HG03095 (cell line): Measurements from ENCODE around the gene ZNF627.
"Not testable (repeated sequence)": the region's sequence is repeated elsewhere in the genome, so short reads cannot be mapped to it uniquely, and the experiment has no call there.

Experiments
- ATAC-seq: cut with Tn5 transposase; IDR thresholded peaks from one replicate; pipeline ENCODE4 v1.9.1; 2021; ENCODE audit warnings: moderate library complexity; ENCODE audit not compliant: unreplicated experiment

Gene ZNF627

DNA sequence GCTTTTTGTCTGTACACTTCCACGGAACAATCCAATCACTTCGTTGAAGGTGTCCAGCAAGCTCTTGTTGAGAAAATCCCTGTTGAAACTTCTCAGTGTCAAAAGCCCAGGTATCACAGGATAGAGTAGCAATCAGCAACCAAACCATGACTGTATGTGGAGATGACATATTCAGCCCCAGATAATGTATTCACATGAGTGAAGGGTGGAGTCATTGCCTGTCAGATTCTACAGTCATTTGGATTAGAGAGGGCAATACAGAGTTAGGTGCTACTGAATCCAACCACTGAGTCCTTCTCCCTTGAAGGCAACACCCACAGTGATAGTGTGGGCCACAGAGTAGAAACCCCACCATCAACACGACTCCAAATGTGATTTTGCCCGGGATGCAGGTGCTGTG is 23.3 kb downstream of the ZNF627 start:
- ATAC-seq, result no peak

DNA sequence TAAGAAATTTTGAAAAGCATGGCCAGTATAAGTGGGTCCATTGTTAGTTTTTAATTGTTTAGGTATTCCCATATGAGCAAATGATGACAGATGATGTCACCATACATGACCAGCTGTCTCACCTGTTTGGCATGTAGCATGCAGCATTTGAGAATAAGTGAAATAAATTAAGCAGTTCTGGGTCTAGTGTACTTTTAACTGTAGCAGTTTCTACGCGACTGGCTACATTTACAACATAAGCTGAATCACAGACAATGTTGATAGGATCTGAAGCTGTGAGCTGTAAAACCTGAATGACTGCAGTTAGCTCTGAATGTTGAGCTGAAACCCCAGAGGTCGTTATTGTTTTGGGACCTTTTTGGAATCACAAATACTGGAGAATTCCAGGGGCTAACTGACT is 25.1 kb downstream of the ZNF627 start:
- ATAC-seq, result not testable (repeated sequence)

DNA sequence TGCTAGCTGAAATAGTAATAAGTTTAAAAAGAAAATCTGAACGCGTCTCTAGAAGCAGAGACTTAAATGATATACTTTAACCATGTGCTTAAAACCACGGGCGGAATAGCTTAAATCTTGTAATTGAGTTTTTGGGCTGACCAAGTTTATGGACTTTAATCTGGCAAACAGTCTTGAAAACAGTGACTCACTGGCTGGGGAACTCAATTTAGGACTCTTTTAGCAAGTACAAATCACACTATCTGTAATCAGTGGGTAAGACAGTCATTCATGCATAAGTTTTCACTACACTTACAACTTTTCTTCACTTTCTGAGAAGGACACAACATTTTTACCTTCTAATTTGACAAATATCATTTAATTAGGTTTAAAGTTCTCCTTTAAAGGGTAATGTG is 26.8 kb downstream of the ZNF627 start:
- ATAC-seq, result no peak

DNA sequence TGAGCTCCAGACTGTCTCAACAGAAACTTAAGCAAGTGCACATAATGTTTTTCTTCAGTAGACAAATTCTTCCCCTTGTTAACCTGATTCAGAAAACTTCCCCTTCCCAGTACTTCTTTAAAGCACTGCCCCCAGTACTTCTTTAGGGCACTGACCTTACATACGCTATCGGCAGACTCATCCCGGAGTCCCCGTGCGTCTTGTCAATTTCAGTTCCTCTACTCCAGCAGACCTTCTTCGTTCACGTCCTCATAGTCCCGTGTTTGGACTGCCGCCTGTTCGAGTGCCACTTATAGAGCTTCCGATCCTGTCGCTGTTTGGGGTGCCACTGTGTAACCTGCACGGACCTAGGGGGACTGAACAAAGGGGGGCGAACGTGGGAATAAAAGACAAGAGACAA is 29.0 kb downstream of the ZNF627 start:
- no peak for ATAC-seq

DNA sequence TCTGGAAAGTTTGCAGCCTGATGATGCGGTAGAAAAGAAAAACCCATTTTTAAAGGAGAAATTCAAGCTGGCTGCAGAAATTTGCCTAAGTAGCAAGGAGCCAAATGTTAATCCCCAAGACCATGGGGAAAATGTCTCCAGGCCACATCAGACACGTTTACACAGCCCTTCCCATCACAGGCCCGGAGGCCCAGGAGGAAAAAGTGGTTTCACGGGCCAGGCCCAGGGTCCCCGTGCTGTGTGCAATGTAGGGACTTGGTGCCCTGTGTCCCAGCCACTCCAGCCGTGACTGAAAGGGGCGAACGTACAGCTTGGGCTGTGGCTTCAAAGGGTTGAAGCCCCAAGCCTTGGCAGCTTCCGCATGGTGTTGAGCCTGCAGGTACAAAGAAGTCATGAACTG is 35.9 kb downstream of the ZNF627 start:
- ATAC-seq, result no peak

DNA sequence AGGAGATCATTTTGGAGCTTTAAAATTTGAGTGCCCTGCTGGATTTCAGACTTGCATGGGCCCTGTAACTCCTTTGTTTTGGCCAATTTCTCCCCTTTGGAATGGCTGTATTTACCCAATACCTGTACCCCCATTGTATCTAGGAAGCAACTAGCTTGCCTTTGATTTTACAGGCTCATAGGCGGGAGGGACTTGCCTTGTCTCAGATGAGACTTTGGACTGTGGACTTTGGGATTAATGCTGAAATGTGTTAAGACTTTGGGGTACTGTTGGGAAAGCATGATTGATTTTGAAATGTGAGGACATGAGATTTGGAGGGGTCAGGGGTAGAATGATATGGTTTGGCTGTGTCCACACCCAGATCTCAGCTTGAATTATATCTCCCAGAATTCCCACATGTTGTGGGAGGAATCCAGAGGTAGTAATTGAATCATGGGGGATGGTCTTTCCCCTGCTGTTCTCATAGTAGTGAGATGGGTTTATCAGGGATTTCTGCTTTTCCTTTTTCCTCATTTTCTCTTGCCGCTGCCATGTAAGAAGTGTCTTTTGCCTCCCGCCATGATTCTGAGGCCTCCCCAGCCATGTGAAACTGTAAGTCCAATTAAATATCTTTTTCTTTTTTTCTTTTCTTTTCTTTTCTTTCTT is 36.9 kb downstream of the ZNF627 start:
- not testable (repeated sequence) for ATAC-seq

DNA sequence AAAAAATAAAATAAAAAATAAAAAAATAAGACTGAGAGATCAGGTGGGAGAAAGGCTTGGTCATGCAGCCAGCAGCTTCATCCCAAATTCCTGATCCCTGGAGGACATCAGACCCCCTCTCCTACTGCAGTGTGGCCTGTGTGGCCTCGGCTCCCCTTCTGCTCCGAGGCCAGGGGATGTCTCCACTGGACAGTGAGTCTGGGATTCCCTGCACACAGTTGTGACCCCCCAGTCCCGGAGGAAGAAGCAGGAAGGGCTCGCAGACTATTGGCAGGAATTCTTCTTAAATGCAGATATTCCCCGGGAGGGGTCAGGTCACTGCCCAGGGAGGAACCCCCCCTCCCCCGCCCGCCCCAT is 41.9 kb downstream of the ZNF627 start:
- ATAC-seq, result no peak

DNA sequence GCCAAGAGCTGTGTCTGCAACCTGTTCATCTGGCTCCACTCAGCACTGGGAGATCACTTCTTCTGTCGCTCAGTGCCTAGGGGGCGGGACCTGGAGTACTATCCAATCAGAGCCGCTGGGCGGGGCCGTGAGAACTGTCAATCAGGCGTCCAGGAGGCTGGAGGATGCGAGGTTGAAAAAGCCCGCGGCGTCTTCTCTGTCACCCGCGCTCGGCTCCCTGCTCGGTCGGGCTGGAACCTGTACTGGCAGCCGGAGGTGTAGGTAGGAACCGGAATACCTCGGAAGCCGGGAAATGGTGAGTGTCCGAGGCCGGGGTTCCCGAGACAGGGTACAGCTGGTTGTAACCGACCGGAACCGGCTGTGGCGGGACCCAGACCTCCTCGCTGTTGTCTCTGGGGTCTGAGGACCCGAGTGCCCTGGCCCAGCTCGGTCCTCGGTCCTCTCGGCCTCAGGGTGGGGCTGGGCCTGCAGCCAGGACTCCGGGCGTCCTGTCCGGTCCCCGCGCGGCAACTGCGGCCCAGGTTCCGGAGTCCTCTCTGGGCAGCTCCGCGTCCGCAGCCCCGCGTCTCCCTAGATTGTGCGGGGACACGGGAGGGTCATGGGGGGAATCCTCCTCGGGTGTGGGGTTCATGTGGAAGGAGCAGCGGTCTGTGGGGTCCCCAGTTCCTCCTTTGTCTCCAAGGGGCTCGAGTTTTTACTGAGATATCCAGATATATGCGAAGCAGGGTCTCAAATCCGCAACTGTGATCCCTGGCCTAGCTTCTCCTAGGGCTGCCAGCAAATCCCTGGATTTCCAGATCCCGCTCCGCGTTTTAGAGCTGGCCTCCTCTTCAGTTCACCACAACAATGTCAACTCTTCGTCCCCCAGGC is 42.6 kb downstream of the ZNF627 start:
- peak; percentile 93 for ATAC-seq

DNA sequence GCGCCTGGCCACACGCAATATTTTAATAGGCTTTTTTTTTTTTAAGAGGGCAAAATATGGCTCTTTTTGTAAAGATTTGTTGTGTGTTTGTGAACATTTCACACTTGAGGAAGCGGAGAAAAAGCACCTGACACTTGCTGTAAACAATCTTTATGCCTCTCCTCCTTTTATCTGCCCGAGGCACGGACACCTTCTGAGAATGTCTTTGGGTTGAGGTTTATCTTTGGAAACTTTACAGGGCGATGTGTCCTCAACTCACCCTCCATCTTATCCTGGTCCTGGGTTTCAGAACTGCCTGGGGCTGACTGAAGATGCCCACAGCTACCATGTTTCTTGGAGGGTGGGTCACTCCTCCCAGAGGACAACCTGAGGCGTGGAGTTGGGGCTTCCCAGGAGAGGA is 44.0 kb downstream of the ZNF627 start:
- no peak for ATAC-seq

DNA sequence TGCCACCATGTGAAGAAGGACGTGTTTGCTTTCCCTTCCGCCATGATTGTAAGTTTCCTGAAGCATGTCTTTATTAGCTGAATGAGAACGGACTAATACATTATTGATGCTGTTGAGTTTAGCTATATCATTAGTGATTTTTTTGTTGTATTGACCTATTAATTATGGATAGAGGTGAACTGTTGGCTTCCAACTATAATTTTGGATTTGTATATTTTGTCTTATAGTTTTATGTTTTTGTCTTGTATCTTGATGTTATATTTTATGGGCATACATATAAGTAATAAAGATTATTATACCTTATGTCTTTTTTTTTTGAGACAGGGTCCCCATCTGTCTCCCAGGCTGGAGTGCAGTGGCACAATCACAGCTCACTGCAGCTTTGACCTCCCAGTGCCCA is 45.6 kb downstream of the ZNF627 start:
- ATAC-seq, result no peak

DNA sequence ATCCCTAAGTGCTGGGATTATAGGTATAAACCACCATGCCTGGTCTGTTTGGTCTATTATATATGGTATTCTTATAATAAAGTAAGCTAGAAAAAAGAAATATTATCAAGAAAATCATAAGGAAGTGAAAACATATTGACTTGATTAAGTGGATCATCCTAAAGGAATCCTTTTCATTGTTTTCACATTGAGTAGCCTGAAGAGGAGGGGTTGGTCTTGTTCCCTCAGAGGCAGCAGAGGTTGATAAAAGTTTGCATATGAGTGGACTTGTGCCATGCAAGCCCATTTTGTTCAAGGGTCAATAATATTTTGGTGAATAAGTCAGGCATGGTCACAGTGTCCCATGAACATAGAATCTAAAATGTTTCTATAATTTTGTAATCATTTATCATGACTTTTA is 52.7 kb downstream of the ZNF627 start:
- no peak for ATAC-seq

DNA sequence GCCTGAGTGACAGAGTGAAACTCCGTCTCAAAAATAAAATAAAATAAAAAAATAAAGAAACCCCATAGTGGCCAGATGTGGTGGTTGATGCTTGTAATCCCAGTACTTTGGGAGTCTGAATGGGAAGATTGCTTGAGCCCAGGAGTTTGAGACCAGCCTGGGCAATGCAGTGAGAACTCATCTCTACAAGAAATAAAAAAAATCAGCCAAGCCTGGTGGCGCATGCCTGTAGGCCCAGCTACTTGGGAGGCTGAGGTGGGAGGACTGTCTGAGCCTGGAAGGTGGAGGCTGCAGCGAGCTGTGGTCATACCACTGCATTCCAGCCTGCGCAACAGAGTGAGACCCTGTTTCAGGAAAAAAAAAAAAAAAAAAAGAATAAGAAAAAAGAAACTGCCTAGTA is 53.8 kb downstream of the ZNF627 start:
- no peak for ATAC-seq

DNA sequence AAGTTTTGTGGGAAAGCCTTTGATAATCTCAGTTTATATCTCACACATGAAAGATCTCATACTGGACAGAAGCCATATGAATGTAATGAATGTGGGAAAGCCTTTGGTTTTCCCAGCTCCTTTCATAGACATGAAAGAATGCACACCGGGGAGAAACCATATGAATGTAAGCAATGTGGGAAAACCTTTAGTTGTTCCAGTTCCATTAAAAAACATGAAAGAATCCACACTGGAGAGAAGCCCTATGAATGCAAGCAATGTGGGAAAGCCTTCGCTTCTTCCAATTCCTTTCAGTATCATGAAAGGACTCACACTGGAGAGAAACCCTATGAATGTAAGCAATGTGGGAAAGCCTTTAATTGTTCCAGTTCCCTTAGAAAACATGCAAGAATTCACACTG is 54.8 kb downstream of the ZNF627 start:
- no peak for ATAC-seq

DNA sequence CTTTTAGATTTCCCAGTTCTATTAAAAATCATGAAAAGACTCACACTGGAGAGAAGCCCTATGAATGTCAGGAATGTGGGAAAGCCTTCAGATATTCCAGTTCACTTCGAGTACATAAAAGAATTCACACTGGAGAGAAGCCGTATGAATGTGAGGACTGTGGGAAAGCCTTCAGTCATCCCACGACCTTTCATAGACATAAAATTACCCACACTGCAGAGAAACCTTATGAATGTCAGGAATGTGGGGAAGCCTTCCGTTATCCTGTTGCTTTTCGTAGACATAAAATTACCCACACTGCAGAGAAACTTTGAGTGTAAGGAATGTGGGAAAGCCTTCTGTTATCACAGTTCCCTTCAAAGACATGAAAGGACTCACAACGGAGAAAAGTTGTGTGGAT is 55.2 kb downstream of the ZNF627 start:
- ATAC-seq, result no peak

DNA sequence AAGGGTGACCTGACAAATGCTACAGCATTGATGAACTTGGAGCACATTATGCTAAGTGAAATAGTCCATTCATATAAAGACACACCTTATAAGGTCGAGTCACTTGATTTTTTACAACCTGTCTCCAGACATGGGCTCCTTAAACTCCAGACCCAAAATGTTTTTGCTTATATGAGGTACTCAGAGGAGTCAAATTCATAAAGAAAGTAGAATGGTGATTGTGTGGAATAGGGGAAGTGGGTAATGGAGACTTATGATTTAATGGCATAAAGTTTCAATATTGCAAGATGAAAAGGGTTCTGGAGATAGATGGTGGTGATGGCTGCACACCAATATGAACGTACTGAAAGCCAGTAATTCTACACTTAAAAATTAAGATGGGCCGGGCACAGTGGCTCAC is 59.3 kb downstream of the ZNF627 start:
- no peak for ATAC-seq

DNA sequence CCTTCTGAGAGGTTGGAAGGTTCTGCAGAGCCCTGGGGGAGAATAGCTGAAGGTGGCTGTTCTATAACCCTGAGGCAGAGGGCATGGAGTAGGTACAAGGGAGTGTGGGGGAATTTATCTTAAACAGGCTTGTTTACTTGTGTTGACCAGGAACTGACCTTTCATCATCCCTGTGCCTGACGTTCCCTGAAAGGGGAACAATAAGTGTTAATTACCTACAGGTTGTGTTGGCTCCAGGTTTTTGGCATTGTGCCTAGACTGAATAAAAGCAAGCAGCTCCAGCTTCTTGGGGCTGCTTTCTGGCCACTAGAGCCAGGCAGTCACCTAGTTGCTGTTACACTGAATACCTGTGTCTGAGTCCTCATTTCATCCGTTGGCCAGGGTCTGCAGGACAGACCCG is 60.0 kb downstream of the ZNF627 start:
- no peak for ATAC-seq

DNA sequence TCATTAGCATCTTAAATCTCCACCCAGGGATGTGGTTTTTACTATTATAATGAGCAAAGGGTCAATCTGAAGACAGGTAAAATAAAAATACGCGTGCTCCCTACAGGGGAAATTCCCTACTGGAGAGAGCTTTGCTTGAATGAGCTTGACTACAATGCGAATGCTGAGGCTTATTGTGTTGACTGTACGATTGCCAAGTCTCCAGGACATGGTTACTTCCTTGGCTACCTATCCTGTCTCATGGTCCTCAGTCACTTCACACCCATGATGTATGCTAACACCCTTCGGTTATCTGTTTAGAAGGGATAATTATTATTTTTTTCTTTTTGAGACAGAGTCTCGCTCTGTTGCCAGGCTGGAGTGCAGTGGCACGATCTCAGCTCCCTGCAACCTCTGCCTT is 61.7 kb downstream of the ZNF627 start:
- ATAC-seq, result no peak

DNA sequence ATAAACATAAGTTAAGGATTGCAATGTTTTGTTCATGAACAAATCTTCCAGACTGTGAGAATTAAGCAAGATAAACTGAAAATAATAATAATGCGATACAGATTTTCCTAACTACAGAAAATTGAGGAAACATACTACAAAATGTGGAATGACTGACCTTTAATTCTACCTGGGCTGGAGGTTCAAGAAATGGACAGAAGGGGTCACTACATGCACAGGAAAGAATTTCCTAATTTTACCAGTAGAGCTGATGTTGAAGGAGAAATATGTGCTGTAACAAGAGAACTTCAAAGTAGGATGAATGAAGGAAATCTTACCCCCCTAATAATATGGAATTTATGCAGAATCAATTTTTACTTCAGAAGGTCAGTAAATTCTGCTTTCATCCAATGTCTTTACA is 62.3 kb downstream of the ZNF627 start:
- ATAC-seq, result no peak

DNA sequence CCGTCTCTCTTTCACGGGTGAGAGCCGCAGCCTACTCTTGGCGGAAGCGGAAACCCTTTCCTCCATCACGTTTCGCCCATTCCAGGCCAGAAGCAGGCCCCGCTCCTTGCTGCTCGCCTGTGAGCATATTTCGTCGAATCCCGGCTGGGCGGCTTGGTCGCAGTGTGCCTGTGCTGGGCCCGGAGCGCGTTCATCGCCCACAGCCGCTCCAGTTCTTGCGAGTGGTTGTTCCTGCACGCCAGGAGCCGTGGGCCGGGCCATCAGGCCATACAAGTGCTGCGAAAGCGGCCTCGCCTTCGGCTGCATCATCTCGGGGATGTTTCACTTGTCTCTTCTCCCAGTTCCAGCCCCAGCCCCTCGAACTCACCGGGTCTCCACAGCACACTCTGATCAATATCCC is 65.0 kb downstream of the ZNF627 start:
- ATAC-seq, result no peak

DNA sequence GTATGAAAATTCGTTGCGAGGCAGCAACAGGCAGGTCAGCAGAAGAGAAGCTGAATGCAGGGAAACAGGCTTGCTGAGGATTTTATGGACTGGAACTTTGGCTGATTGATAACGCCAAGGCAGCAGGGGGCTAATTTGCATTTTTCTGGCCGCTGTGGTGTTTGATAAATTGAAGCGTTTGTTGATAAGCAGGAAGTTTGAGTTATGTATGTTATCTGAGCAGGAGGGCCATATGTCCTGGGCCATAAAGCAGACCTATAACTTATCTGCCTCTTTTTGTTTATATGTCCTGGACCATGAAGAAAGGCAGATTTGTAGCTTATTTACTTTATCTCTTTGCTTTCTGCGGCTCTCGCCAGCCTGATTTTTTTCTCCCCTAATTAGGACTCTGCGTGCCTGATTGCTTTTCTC is 65.9 kb downstream of the ZNF627 start:
- ATAC-seq, result no peak
